Measurements from ENCODE around the gene JOSD1. TPM values are rescaled to one million over a fixed set of nuclear protein-coding genes. Genes with fewer than 3 reads are reported as not detected.

Gene JOSD1
- total RNA-seq, 1 experiment from 2014 or later: 19.2 TPM

DNA sequence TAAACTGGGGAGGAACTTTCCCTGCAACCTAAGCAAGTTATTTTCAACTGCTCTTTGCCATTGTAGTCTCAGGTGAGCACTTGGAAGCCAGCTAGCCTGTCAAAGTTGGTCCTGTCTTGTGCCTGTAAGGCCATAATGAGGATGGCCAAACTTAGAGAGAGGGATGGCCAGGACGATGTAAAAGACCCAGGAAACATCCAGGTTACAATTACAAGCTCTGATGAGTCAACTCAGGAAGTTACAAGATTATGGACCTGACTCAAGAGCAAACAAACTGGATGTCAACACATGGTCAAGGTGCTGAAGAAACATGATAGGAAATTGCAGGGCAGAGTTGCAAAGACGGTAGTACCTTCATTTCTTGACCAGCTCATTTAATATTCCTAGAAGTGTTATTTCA is 6.6 kb upstream of the JOSD1 start:
- Histone ChIP-seq H3K18ac (ENCODE audit: insufficient read length, low read depth, low read length) (no peak overlapping the region), H3K9me3 (ENCODE audit: control insufficient read depth, low read depth, low read length) (no peaks in the 10 kb centered on the region), H3K9ac (ENCODE audit: extremely low read depth, insufficient read length, low read length) (no peak overlapping the region), H2AFZ (ENCODE audit: low read length) (no peak overlapping the region), H3K23ac (ENCODE audit: insufficient read length, low read depth, low read length) (no peak overlapping the region), H4K8ac (replicated peaks; ENCODE audit: insufficient read length, low read depth, low read length) (no peak overlapping the region), H2BK5ac (ENCODE audit: insufficient read length, low read length) (no peak overlapping the region), H3K14ac (ENCODE audit: insufficient read depth, low read length) (no peak overlapping the region), H3K4me1 (ENCODE audit: insufficient read depth, low read length) (peaks cover 10% of the 10 kb centered on the region), H4K20me1 (ENCODE audit: control insufficient read depth, insufficient read depth, insufficient read length) (no peaks in the 10 kb centered on the region), H4K5ac (ENCODE audit: insufficient read length, low read depth, low read length) (no peak overlapping the region), H2BK20ac (ENCODE audit: low read depth, low read length, poor library complexity, severe bottlenecking) (no peak overlapping the region), H2BK12ac (ENCODE audit: insufficient read length, low read depth, low read length) (no peak overlapping the region), H3K56ac (ENCODE audit: insufficient read length, low read depth, low read length) (no peak overlapping the region), H2BK15ac (ENCODE audit: low read depth, low read length) (no peak overlapping the region), H3K79me2 (ENCODE audit: insufficient read depth, low read length) (peaks cover 36% of the 10 kb centered on the region; the same call in 1 of the 2 replicates), H3K4ac (ENCODE audit: low read depth, low read length) (no peak overlapping the region), H2AK5ac (ENCODE audit: insufficient read length, low read length) (no peak overlapping the region), H4K91ac (ENCODE audit: insufficient read length, low read depth, low read length) (no peak overlapping the region), H3K27me3 (ENCODE audit: insufficient read depth, low read length) (no peaks in the 10 kb centered on the region), H3K27ac (ENCODE audit: insufficient read length, low read depth, low read length) (no peak overlapping the region), H2BK120ac (ENCODE audit: low read depth, low read length, poor library complexity, severe bottlenecking) (no peak overlapping the region), H3K79me1 (ENCODE audit: insufficient read depth, low read depth, low read length, poor library complexity, severe bottlenecking) (peaks cover 7% of the 10 kb centered on the region), H3T11ph (ENCODE audit: low read length) (no peak overlapping the region), H3K4me2 (ENCODE audit: insufficient read depth, insufficient read length, low read length) (peak overlapping the region; percentile 94), H3K23me2 (ENCODE audit: insufficient read length, low read depth, low read length, poor library complexity, severe bottlenecking) (peaks cover 11% of the 10 kb centered on the region)
- no peak for TF ChIP-seq CTCF (conservative IDR thresholded peaks at IDR 0.05)
- Mint-ChIP-seq H3K4me1 (peaks cover 44 to 50% of the 10 kb centered on the region in 2 experiments), H3K27ac (no peak overlapping the region; a peak in 1 of 7 replicates), H3K9me3 (no peaks in the 10 kb centered on the region), H3K27me3 (ENCODE audit: low read depth) (no peaks in the 10 kb centered on the region), H3K4me3 (peak overlapping the region; percentile 93 to 95), H3K36me3 (ENCODE audit: insufficient read depth in 1 of 3, low read depth in 3 of 3) (peaks cover 7 to 26% (median 25%) of the 10 kb centered on the region in 3 experiments; a peak in 5 of 7 replicates)
- no CpG with 5 or more reads among the region's 2 CpGs for WGBS (ENCODE audit: extremely low coverage, insufficient read length, low lambda C conversion rate)
- no peak for DNase-seq
